Measurements from ENCODE around the gene FAM186B. TPM values are rescaled to one million over a fixed set of nuclear protein-coding genes. Genes with fewer than 3 reads are reported as not detected.

The FAM186B gene
- total RNA-seq, 1 experiment from 2014 or later = 0.39 TPM

- H3K9me3 Mint-ChIP-seq = no peaks in the 10 kb centered on the region
- no peak overlapping the region for H3K4me3 Mint-ChIP-seq
- DNase-seq (ENCODE audit: low spot score) = no peak
- no peak overlapping the region for H3K27ac Mint-ChIP-seq
- peaks cover 15% of the 10 kb centered on the region for H3K4me1 Mint-ChIP-seq
- ChIA-PET POLR2A (no interaction called here), CTCF (interaction anchor here (1.0 to 7.5 kb wide), 3 partner anchors 10 to 108 kb away, joined by 6 to 74 read pairs (median 6); partner anchors contain the start of genes PRPF40B and TMBIM6)
- no peaks in the 10 kb centered on the region for H3K27me3 Mint-ChIP-seq (ENCODE audit: low read depth)
- ATAC-seq = no peak
- peaks cover 19% of the 10 kb centered on the region for H3K36me3 Mint-ChIP-seq
- TF ChIP-seq STAT6 (CRISPR knock-in tag; conservative IDR thresholded peaks at IDR 0.05; ENCODE audit: low read depth) (no peak), ZNF425 (CRISPR knock-in tag; conservative IDR thresholded peaks at IDR 0.05) (no peak), ZMAT4 (CRISPR knock-in tag; IDR thresholded peaks at IDR 0.05) (no peak), ESRRA (CRISPR knock-in tag; IDR thresholded peaks at IDR 0.05; ENCODE audit: borderline replicate concordance) (no peak), ZNF317 (CRISPR knock-in tag; IDR thresholded peaks at IDR 0.05; ENCODE audit: borderline replicate concordance, low read depth) (no peak), FOXK1 (CRISPR knock-in tag; IDR thresholded peaks at IDR 0.05) (no peak), ARID4B (CRISPR knock-in tag; IDR thresholded peaks at IDR 0.05; ENCODE audit: borderline replicate concordance) (no peak), ZNF219 (CRISPR knock-in tag; IDR thresholded peaks at IDR 0.05; ENCODE audit: borderline replicate concordance) (no peak), GABPB1 (CRISPR knock-in tag; IDR thresholded peaks at IDR 0.05) (no peak), ZNF263 (CRISPR knock-in tag; IDR thresholded peaks at IDR 0.05; ENCODE audit: low read depth) (no peak), CREM (CRISPR knock-in tag; IDR thresholded peaks at IDR 0.05) (no peak)
Observed at GRCh38 chr12:49632986-49633702, 27.7 kb upstream of the FAM186B start.

GRCh38 chr12:49632401-49632800 is 27.0 kb upstream of the FAM186B start:
- Mint-ChIP-seq H3K9me3 (no peaks in the 10 kb centered on the region), H3K27ac (no peak overlapping the region), H3K27me3 (ENCODE audit: low read depth) (no peaks in the 10 kb centered on the region), H3K4me1 (peaks cover 10% of the 10 kb centered on the region), H3K36me3 (peaks cover 14% of the 10 kb centered on the region), H3K4me3 (no peak overlapping the region)
- POLR2A ChIA-PET = no interaction called here
- DNase-seq (ENCODE audit: low spot score) (no peak), ATAC-seq (no peak)
- CTCF ChIA-PET = interaction anchor here (1.0 to 7.5 kb wide), 4 partner anchors 9 to 109 kb away, joined by 5 to 74 read pairs (median 6); partner anchors contain the start of genes PRPF40B and TMBIM6
- TF ChIP-seq KAT7 (CRISPR knock-in tag; IDR thresholded peaks at IDR 0.05; ENCODE audit: borderline replicate concordance) (no peak), PRRX2 (CRISPR knock-in tag; IDR thresholded peaks at IDR 0.05) (no peak), ATF1 (CRISPR knock-in tag; IDR thresholded peaks at IDR 0.05) (no peak), HMGA2 (CRISPR knock-in tag; IDR thresholded peaks at IDR 0.05) (no peak), FOXJ3 (CRISPR knock-in tag; IDR thresholded peaks at IDR 0.05; ENCODE audit: borderline replicate concordance) (no peak), ZNF423 (CRISPR knock-in tag; IDR thresholded peaks at IDR 0.05) (no peak), MYBL2 (CRISPR knock-in tag; IDR thresholded peaks at IDR 0.05) (no peak), ERG (CRISPR knock-in tag; IDR thresholded peaks at IDR 0.05) (no peak)

Measured in WTC11 (cell line).